Neural cell (in vitro differentiated cells): Measurements from ENCODE around the gene UQCR11.

Experiments
- TAF1 ChIP-seq: IDR thresholded peaks from 2 replicates; pipeline ENCODE4 v1.6.1; 2012; ENCODE audit warnings: low read depth
- TF ChIP-seq, protein P1 (sequence below): fragments of 450-650 bp; IDR thresholded peaks from 2 replicates; pipeline ENCODE4 v1.5.1; 2014; ENCODE audit warnings: antibody characterized with exemption, mild to moderate bottlenecking, moderate library complexity; ENCODE audit not compliant: poor library complexity, severe bottlenecking

DNA sequence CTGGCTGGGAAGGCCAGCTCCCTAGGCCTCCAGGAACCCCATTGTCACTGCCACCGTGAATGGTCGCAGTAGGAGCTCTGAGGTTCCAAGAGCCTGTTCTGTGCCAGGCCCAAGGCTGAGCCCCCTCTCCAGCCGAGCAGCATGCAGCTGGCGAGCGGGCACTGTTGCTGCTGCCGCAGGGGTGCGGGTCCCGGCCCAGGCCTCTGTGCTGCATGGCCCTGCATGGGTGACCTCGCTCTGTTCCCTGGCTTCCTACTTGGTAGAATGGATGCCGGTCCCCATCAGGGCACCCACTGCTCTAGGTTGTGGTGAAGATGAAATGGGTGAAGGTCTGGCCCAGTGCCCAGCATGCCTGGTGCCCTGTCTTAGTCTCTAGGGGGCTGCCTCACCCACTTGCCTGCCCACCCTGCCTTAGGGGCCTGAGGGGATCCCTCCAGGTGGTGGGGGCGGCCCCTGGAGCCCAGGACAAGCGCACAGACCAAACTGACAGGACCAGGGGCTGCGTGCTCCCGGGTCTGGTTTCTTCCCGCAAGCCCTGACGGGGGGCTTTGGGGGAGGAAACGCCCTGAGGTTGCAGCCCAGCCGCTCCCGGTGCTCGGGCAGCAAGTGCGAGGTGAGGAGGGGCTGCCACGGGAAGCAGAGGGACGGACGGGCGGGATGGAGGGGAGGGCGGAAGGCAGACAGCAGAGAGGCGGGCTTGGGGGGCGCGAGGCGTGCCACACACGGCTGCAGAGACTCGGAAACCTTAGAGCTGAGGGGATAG is 8.7 kb upstream of the UQCR11 start:
- TF ChIP-seq, protein P1, sequence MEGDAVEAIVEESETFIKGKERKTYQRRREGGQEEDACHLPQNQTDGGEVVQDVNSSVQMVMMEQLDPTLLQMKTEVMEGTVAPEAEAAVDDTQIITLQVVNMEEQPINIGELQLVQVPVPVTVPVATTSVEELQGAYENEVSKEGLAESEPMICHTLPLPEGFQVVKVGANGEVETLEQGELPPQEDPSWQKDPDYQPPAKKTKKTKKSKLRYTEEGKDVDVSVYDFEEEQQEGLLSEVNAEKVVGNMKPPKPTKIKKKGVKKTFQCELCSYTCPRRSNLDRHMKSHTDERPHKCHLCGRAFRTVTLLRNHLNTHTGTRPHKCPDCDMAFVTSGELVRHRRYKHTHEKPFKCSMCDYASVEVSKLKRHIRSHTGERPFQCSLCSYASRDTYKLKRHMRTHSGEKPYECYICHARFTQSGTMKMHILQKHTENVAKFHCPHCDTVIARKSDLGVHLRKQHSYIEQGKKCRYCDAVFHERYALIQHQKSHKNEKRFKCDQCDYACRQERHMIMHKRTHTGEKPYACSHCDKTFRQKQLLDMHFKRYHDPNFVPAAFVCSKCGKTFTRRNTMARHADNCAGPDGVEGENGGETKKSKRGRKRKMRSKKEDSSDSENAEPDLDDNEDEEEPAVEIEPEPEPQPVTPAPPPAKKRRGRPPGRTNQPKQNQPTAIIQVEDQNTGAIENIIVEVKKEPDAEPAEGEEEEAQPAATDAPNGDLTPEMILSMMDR = no peak
- no peak for TF ChIP-seq TAF1
